Fibroblast of lung (primary cell): ENCODE data around the gene UCP2. TPM values are rescaled to one million over a fixed set of nuclear protein-coding genes. Genes with fewer than 3 reads are reported as not detected.
"Not testable (repeated sequence)": the region's sequence is repeated elsewhere in the genome, so short reads cannot be mapped to it uniquely, and the experiment has no call there.

Experiments used
- DNase-seq, 2 donors: peaks; one replicate each; pipeline versions ENCODE4 v3.0.0 to v3.0.0-alpha.2; 2010; ENCODE audit warnings: low read depth in 2 of 2
- H2AFZ ChIP-seq: 2 replicates; pipeline ENCODE4 v1.5.1; 2012; ENCODE audit warnings: low read length, control low read depth, inconsistent platforms
- H3K27ac ChIP-seq: 2 replicates; pipeline ENCODE4 v1.5.1; 2011; ENCODE audit warnings: low read length, control low read depth; ENCODE audit not compliant: insufficient read depth
- H3K27me3 ChIP-seq: 2 replicates; pipeline ENCODE4 v1.5.1; 2011; ENCODE audit warnings: mild to moderate bottlenecking, low read length; ENCODE audit not compliant: control insufficient read depth, insufficient read depth
- H3K36me3 ChIP-seq: 2 replicates; pipeline ENCODE4 v1.5.1; 2011; ENCODE audit warnings: low read length; ENCODE audit not compliant: control insufficient read depth, insufficient read depth
- H3K4me1 ChIP-seq: 2 replicates; pipeline ENCODE4 v1.5.1; 2011; ENCODE audit warnings: low read length; ENCODE audit not compliant: control insufficient read depth, insufficient read depth; ENCODE audit errors: extremely low read depth
- H3K4me2 ChIP-seq: 2 replicates; pipeline ENCODE4 v1.5.1; 2011; ENCODE audit warnings: low read length, control low read depth; ENCODE audit not compliant: insufficient read depth; ENCODE audit errors: extremely low read depth
- H3K4me3 ChIP-seq, 4 experiments: fragments of 200-600 bp in 1 of 4; sonication (generic) in 1 of 4; replicated peaks in 1 of 4; 2 replicates each; pipeline ENCODE4 v1.5.1; 2011 to 2016; ENCODE audit warnings: low read length in 4 of 4, low read depth in 3 of 4, mild to moderate bottlenecking in 3 of 4, control low read depth in 2 of 4, inconsistent platforms in 1 of 4, mixed read lengths in 1 of 4; ENCODE audit not compliant: insufficient read depth in 1 of 4; ENCODE audit errors: control extremely low read depth in 1 of 4
- H3K79me2 ChIP-seq: 2 replicates; pipeline ENCODE4 v1.5.1; 2012; ENCODE audit warnings: mild to moderate bottlenecking, low read length, inconsistent platforms; ENCODE audit not compliant: control insufficient read depth, insufficient read depth
- H3K9ac ChIP-seq: 2 replicates; pipeline ENCODE4 v1.5.1; 2011; ENCODE audit warnings: mild to moderate bottlenecking, low read length, control low read depth; ENCODE audit not compliant: insufficient read depth
- H3K9me3 ChIP-seq: 2 replicates; pipeline ENCODE4 v1.5.1; 2012; ENCODE audit warnings: low read depth, low read length; ENCODE audit not compliant: control insufficient read depth, insufficient read depth
- H4K20me1 ChIP-seq: 2 replicates; pipeline ENCODE4 v1.5.1; 2011; ENCODE audit warnings: low read length; ENCODE audit not compliant: control insufficient read depth, insufficient read depth; ENCODE audit errors: extremely low read depth
- CTCF ChIP-seq, 2 donors: IDR thresholded peaks in 1 of 2; conservative IDR thresholded peaks in 1 of 2; 1 replicate in 1 of 2; 2 replicates in 1 of 2; pipeline ENCODE4 v1.5.1; 2011 to 2012; ENCODE audit warnings: low read length in 2 of 2, control low read depth in 1 of 2, inconsistent platforms in 1 of 2, low read depth in 1 of 2, mild to moderate bottlenecking in 1 of 2
- EZH2 ChIP-seq: IDR thresholded peaks from 2 replicates; pipeline ENCODE4 v1.5.1; 2012; ENCODE audit warnings: low read length, control low read depth, mild to moderate bottlenecking; ENCODE audit errors: missing control alignments
- polyA plus RNA-seq, 2 donors: library from polyadenylated mRNA; depleted of rRNA in 1 of 2; stranded (reverse) in 1 of 2; unstranded in 1 of 2; fragments of >200 nt; gene quantifications; 2 replicates each; pipeline ENCODE4 v1.2.1, GENCODE V29; 2011 to 2012; ENCODE audit warnings: missing spikeins in 1 of 2
- total RNA-seq: library from RNA; depleted of rRNA; stranded (reverse); fragments of >200 nt; gene quantifications from 2 replicates; pipeline ENCODE4 v1.2.1, GENCODE V29; 2014

UCP2 gene
- total and polyA plus RNA-seq, 2 donors (not counting 1 experiment from before 2014, with no cell fraction given) = 4.8 to 11.5 TPM

GRCh38 chr11:73940801-73941570 lies 41.7 kb downstream of the UCP2 start:
- DNase-seq = no peak

GRCh38 chr11:73939096-73939495 lies 43.5 kb downstream of the UCP2 start:
- Histone ChIP-seq H3K4me1 (no peaks in the 10 kb centered on the region), H3K79me2 (no peaks in the 10 kb centered on the region), H3K4me3 (no peak overlapping the region), H3K27ac (no peak overlapping the region), H3K9me3 (no peaks in the 10 kb centered on the region), H4K20me1 (no peaks in the 10 kb centered on the region), H3K9ac (no peak overlapping the region), H3K36me3 (no peaks in the 10 kb centered on the region), H2AFZ (no peak overlapping the region), H3K27me3 (no peaks in the 10 kb centered on the region), H3K4me2 (no peak overlapping the region)
- DNase-seq = peak in 1 of 2 donors; percentile 30
- TF ChIP-seq CTCF (conservative IDR thresholded peaks at IDR 0.05 in 1 of 2, IDR thresholded peaks at IDR 0.05 in 1 of 2; ENCODE audit: low read depth in 1 of 2, low read length in 2 of 2) (no peak), EZH2 (no peak)

More at GRCh38 chr11:73940801-73941570, 41.7 kb downstream of the UCP2 start:
- TF ChIP-seq EZH2 (no peak), CTCF (conservative IDR thresholded peaks at IDR 0.05 in 1 of 2, IDR thresholded peaks at IDR 0.05 in 1 of 2; ENCODE audit: low read depth in 1 of 2, low read length in 2 of 2) (no peak)
- Histone ChIP-seq H3K4me2 (no peak overlapping the region), H3K79me2 (no peaks in the 10 kb centered on the region), H2AFZ (no peak overlapping the region), H3K4me3 (no peak overlapping the region), H4K20me1 (no peaks in the 10 kb centered on the region), H3K27ac (no peak overlapping the region), H3K4me1 (no peaks in the 10 kb centered on the region), H3K9me3 (no peaks in the 10 kb centered on the region), H3K9ac (no peak overlapping the region), H3K36me3 (no peaks in the 10 kb centered on the region), H3K27me3 (no peaks in the 10 kb centered on the region)

GRCh38 chr11:73936047-73936446 lies 46.6 kb downstream of the UCP2 start:
- H3K4me2 ChIP-seq, H3K9ac ChIP-seq, H4K20me1 ChIP-seq, H3K27me3 ChIP-seq, H2AFZ ChIP-seq, H3K9me3 ChIP-seq, H3K79me2 ChIP-seq, DNase-seq, H3K36me3 ChIP-seq, H3K4me1 ChIP-seq, H3K4me3 ChIP-seq, H3K27ac ChIP-seq: not testable (repeated sequence)
